Cardiac septum (tissue), 1 donor: ENCODE measurements around the gene AGBL4. TPM values are rescaled to one million over a fixed set of nuclear protein-coding genes. Genes with fewer than 3 reads are reported as not detected.

ENCODE experiments used
- DNase-seq: peaks from one replicate; pipeline ENCODE4 v3.0.0-alpha.2; 2020; ENCODE audit warnings: low spot score
- intact Hi-C: fragments of 100-400 bp; cut with DNase I; formaldehyde crosslinking; loops from one replicate; pipeline ENCODE4 v1.14.0; 2022
- total RNA-seq: library from RNA; stranded (reverse); fragmentation: NEBNext Ultra II Directional; extraction: Animal tissue kit (Norgen Biotek cat#: 25700); gene quantifications from one replicate; pipeline ENCODE4 v1.2.1, GENCODE V29; 2021
- donor health status: DM: no; HTN: no; CAD: no.

AGBL4 gene
- total RNA-seq, 1 donor from 2014 or later: 0.32 TPM

GRCh38 chr1:48969971-48970370 lies 1053.8 kb downstream of the AGBL4 start:
- intact Hi-C loops: no loop called here
- no peak for DNase-seq

- intact Hi-C loops: no loop called here
- DNase-seq: no peak
Measured at GRCh38 chr1:48967318-48967717, 1056.4 kb downstream of the AGBL4 start.

DNA sequence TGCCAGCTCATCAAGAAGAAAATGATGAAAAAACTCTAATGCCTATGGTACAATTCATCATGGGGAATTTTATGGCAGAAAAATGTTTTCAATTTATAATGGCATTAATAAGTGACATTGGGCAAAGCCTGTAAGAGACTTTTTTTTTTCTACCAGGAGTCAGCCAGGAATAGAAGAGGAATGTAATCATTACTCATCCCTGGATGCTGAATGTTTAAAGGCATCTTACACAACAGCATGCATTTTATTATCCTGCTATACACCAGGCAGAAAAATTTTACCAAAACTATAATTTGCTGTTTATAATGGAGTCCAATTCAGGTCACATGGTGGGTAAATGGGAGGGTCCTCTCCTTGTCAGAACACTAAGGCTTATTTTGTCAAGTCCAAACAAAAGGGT lies 1057.2 kb downstream of the AGBL4 start:
- DNase-seq: no peak
- intact Hi-C loops: no loop called here

- intact Hi-C loops: no loop called here
Measured at GRCh38 chr1:48960320-48960719, 1063.4 kb downstream of the AGBL4 start.

GRCh38 chr1:48955774-48956173 lies 1068.0 kb downstream of the AGBL4 start:
- DNase-seq: no peak
- intact Hi-C loops: no loop called here

More at GRCh38 chr1:48960320-48960719, 1063.4 kb downstream of the AGBL4 start:
- no peak for DNase-seq

GRCh38 chr1:48953617-48954016 lies 1070.1 kb downstream of the AGBL4 start:
- intact Hi-C loops: no loop called here
- no peak for DNase-seq

GRCh38 chr1:48948562-48948961 lies 1075.2 kb downstream of the AGBL4 start:
- intact Hi-C loops: no loop called here
- no peak for DNase-seq

GRCh38 chr1:48947761-48948537 lies 1075.8 kb downstream of the AGBL4 start:
- intact Hi-C loops: no loop called here
- DNase-seq: no peak

DNA sequence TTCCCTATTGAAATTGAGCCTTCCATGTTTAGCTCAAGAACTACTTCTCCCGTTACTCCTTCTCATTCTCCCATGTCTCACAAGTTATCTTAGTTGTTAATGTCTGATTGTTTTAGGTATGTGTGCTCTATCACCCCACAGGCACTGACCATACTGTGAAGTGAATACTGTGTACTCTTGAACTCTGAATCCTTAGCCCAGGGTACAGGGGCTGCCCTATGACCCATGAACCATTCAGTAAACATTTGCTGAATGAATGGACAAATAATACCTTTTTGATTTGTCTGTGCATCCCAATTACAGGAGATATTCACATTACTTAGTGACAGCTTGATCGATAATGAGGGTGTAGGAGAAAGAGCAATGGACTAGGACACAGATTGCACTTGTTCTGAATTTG lies 1077.7 kb downstream of the AGBL4 start:
- intact Hi-C loops: no loop called here

DNA sequence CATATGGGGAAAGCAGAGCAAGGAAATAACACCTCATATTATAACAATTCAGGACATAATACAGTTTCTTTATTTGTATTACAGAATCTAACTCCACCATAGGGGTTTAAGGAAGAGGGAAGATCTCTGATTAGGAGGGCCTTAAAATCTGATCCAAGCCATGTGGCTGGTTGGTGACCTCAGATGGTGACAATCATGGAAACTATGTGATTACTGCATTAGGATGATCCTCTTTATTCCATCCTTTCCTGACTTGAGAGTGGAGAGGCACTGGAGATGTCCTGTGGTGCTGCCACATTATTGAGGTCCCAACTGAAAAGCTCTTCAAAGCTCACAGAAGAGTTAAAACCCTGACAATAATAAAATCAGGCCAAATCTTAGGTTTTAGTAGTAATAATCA lies 1078.9 kb downstream of the AGBL4 start:
- intact Hi-C loops: no loop called here
- no peak for DNase-seq

More for the DNA sequence above, 1077.7 kb downstream of the AGBL4 start:
- DNase-seq: no peak

DNA sequence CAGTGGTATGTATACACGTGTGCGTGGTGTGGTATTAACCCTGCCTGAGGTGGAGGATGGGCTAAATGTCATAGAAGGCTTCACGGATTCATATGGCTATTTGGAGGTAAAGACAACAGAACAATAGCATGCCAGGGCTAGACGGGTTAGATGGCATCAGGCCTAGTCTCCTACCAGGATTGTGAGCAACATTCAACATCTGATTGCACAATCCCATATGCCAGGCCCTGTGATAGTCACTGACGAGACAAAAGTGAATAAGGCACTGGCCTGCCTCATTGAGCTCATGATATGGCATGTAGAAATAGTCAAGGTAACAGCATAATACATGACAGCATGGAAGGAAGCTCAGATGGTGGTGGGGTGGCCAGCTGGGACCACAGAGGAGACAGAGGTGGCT lies 1079.9 kb downstream of the AGBL4 start:
- DNase-seq: no peak
- intact Hi-C loops: no loop called here

DNA sequence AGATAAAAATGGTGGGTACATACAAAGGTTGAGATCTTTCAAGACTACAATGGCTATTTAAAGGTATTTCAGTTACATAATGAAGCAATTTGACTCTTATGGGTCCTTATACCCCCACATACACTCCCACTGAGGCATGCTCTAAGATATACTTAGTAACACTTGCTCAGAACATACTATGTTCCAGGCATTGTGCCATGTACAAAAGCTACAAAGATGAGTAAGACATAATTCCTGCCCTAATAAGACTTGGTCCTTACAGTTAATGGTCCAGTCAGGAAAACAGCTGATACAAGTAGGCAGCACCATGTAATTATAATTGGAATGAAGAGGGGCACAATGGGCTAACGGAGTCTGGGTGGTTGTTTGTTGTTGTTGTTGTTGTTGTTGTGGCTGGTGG lies 1080.4 kb downstream of the AGBL4 start:
- DNase-seq: no peak
- intact Hi-C loops: no loop called here

DNA sequence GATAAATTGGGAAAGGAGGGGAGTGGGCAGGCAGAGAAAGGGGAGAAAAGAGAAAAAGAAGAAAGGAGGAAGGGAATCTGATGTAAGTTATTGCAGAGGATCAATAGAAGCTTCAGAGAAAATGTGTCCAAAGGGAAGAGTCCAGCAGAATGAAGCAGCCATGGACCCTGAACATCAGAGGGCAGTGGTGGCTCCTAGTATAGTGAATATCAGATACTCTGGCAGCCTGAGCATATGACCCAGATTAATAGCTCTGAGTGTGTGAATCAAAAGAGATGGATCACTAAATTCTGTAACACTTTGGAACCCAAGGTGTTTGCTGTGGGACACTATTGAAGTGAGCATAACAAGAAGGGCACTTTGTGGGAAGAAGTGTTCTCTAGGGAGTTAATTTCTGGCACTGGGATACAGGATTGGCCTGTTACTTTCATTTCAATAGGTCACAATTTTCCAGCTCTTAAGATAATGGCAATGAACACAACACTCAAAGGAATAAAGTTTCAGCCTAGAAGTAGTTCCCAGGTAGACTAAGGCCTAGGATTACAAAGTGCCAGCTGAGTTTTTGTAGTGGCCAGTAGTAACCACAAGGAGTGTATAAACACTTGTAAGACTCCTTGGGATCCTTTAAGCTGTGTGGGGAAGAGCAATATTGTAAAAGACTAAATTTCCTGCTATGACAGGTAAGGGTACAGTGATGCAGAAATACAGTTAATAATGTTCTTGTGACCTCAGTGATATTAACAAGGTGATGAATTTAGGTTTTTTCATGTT lies 1082.6 kb downstream of the AGBL4 start:
- intact Hi-C loops: no loop called here
- DNase-seq: no peak

- no peak for DNase-seq
- intact Hi-C loops: no loop called here
Measured at GRCh38 chr1:48940354-48940753, 1083.4 kb downstream of the AGBL4 start.

DNA sequence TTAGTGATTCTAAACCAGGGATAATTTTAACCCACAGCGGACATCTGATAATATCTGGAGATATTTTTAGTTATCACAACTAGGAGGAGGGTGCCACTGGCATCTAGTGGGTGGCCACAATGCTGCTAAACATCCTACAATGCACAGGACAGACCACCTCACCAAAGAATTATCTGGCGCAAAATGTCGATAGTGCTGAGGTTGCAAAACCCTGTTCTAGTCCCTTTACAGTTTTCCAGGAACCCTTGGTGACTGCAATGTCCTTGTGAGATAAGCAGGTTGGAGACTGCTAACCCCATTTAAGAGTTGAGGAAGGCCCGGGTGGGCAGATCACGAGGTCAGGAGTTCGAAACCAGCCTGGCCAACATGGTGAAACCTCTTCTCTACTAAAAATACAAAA lies 1083.9 kb downstream of the AGBL4 start:
- intact Hi-C loops: no loop called here
- no peak for DNase-seq

DNA sequence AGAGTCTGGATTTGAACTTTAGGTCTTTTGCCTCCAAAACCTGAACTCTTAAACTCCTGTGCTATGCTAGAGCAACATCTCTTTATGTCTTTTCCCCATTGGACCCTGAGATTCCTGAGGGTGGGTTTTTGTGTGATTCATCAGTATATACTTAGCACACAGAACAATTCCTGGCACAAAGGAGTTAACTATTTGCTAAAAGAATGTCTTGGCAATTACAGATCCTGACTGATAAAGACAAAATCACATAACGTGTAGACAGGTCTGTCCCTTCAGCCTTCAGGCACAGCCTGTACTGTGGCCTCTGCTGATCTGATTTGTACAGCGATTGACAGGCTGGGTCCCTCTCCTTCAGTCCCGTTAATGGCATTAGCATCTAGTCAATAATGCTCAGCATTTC lies 1084.7 kb downstream of the AGBL4 start:
- intact Hi-C loops: no loop called here
- no peak for DNase-seq

- intact Hi-C loops: no loop called here
- no peak for DNase-seq
Measured at GRCh38 chr1:48937732-48938131, 1086.0 kb downstream of the AGBL4 start.

GRCh38 chr1:48936436-48936835 lies 1087.3 kb downstream of the AGBL4 start:
- DNase-seq: no peak
- intact Hi-C loops: no loop called here

DNA sequence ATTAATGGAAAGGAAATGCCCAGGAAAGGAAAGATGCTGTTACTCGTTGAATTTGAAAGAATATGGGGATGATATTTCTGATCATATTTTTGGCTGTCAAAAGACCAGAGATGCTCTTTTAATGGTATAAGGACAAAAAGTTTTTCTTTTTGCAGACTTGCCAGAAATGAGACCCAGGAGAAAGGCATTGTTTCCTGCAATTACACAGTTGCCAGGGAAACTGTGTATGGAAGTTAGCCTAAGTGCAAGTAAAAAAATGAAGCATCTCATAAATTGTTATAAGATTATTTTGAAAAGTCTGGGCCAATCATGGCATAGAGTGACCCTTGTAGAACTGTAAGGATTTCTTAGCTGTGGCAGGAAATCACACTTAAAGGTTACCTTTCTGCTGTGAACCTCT lies 1091.4 kb downstream of the AGBL4 start:
- intact Hi-C loops: no loop called here
- DNase-seq: no peak

GRCh38 chr1:48931506-48932192 lies 1092.1 kb downstream of the AGBL4 start:
- intact Hi-C loops: no loop called here
- DNase-seq: no peak

DNA sequence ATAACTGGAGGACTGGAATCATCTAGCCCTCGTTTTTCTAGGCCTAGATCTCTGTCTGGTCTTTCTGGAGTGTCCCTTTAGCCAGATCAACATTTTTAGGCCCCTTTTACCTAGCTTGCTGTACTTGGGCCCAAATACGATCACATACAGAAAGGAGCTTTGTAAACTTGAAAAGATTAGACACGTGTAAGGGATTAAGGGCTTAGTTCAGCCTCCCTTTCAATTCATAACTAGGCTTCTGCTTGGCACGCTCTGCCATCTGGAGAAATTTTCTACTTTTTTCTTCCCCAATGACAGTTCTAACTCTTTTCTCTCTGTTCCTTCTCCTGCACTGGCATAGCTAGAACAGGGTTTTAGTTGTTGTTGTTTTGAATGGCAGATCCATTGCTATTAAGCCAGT lies 1093.7 kb downstream of the AGBL4 start:
- DNase-seq: no peak
- intact Hi-C loops: no loop called here
